Measurements from ENCODE around the gene FHAD1.

FHAD1 gene

GRCh38 chr1:15344380-15344779 is 97.4 kb downstream of the FHAD1 start:
- H3K27ac ChIP-seq (ENCODE audit: low read depth, low read length) = peak overlapping the region; percentile 82
- no peaks in the 10 kb centered on the region for H3K36me3 ChIP-seq (ENCODE audit: control insufficient read depth, insufficient read depth, low read length)
- no peak overlapping the region for H3K9ac ChIP-seq (ENCODE audit: low read length)
- H3K4me1 ChIP-seq (ENCODE audit: control insufficient read depth, insufficient read depth, low read length) = peaks cover 24% of the 10 kb centered on the region
- H3K27me3 ChIP-seq (ENCODE audit: control insufficient read depth, insufficient read depth, low read length) = no peaks in the 10 kb centered on the region
- H3K4me3 ChIP-seq (ENCODE audit: low read length) = no peak overlapping the region

GRCh38 chr1:15344800-15345704 is 98.0 kb downstream of the FHAD1 start:
- Histone ChIP-seq H3K9ac (ENCODE audit: low read length) (no peak overlapping the region), H3K4me1 (ENCODE audit: control insufficient read depth, insufficient read depth, low read length) (peaks cover 24% of the 10 kb centered on the region), H3K27me3 (ENCODE audit: control insufficient read depth, insufficient read depth, low read length) (no peaks in the 10 kb centered on the region), H3K36me3 (ENCODE audit: control insufficient read depth, insufficient read depth, low read length) (no peaks in the 10 kb centered on the region), H3K27ac (ENCODE audit: low read depth, low read length) (peak overlapping the region; percentile 82), H3K4me3 (ENCODE audit: low read length) (no peak overlapping the region)

GRCh38 chr1:15345705-15346345 is 98.8 kb downstream of the FHAD1 start:
- H3K9ac ChIP-seq (ENCODE audit: low read length) = no peak overlapping the region
- peaks cover 24% of the 10 kb centered on the region for H3K4me1 ChIP-seq (ENCODE audit: control insufficient read depth, insufficient read depth, low read length)
- no peaks in the 10 kb centered on the region for H3K36me3 ChIP-seq (ENCODE audit: control insufficient read depth, insufficient read depth, low read length)
- no peak overlapping the region for H3K27ac ChIP-seq (ENCODE audit: low read depth, low read length)
- H3K4me3 ChIP-seq (ENCODE audit: low read length) = no peak overlapping the region
- H3K27me3 ChIP-seq (ENCODE audit: control insufficient read depth, insufficient read depth, low read length) = no peaks in the 10 kb centered on the region

- Histone ChIP-seq H3K9ac (ENCODE audit: low read length) (no peak overlapping the region), H3K4me3 (ENCODE audit: low read length) (no peak overlapping the region), H3K27me3 (ENCODE audit: control insufficient read depth, insufficient read depth, low read length) (no peaks in the 10 kb centered on the region), H3K36me3 (ENCODE audit: control insufficient read depth, insufficient read depth, low read length) (no peaks in the 10 kb centered on the region), H3K27ac (ENCODE audit: low read depth, low read length) (no peak overlapping the region), H3K4me1 (ENCODE audit: control insufficient read depth, insufficient read depth, low read length) (peaks cover 22% of the 10 kb centered on the region)
Measured at GRCh38 chr1:15346346-15347030, 99.5 kb downstream of the FHAD1 start.

- H3K36me3 ChIP-seq (ENCODE audit: control insufficient read depth, insufficient read depth, low read length) = no peaks in the 10 kb centered on the region
- H3K27ac ChIP-seq (ENCODE audit: low read depth, low read length) = no peak overlapping the region
- H3K4me1 ChIP-seq (ENCODE audit: control insufficient read depth, insufficient read depth, low read length) = peaks cover 18% of the 10 kb centered on the region
- H3K27me3 ChIP-seq (ENCODE audit: control insufficient read depth, insufficient read depth, low read length) = no peaks in the 10 kb centered on the region
- H3K4me3 ChIP-seq (ENCODE audit: low read length) = no peak overlapping the region
- H3K9ac ChIP-seq (ENCODE audit: low read length) = no peak overlapping the region
Measured at GRCh38 chr1:15347182-15347581, 100.2 kb downstream of the FHAD1 start.

- no peak overlapping the region for H3K9ac ChIP-seq (ENCODE audit: low read length)
- no peak overlapping the region for H3K27ac ChIP-seq (ENCODE audit: low read depth, low read length)
- no peak overlapping the region for H3K4me3 ChIP-seq (ENCODE audit: low read length)
- H3K36me3 ChIP-seq (ENCODE audit: control insufficient read depth, insufficient read depth, low read length) = no peaks in the 10 kb centered on the region
- H3K27me3 ChIP-seq (ENCODE audit: control insufficient read depth, insufficient read depth, low read length) = no peaks in the 10 kb centered on the region
- peaks cover 9% of the 10 kb centered on the region for H3K4me1 ChIP-seq (ENCODE audit: control insufficient read depth, insufficient read depth, low read length)
Measured at GRCh38 chr1:15348648-15349047, 101.6 kb downstream of the FHAD1 start.

GRCh38 chr1:15349133-15349532 is 102.1 kb downstream of the FHAD1 start:
- H3K27ac ChIP-seq (ENCODE audit: low read depth, low read length) = no peak overlapping the region
- H3K36me3 ChIP-seq (ENCODE audit: control insufficient read depth, insufficient read depth, low read length) = no peaks in the 10 kb centered on the region
- H3K9ac ChIP-seq (ENCODE audit: low read length) = no peak overlapping the region
- H3K27me3 ChIP-seq (ENCODE audit: control insufficient read depth, insufficient read depth, low read length) = no peaks in the 10 kb centered on the region
- peaks cover 7% of the 10 kb centered on the region for H3K4me1 ChIP-seq (ENCODE audit: control insufficient read depth, insufficient read depth, low read length)
- H3K4me3 ChIP-seq (ENCODE audit: low read length) = no peak overlapping the region

GRCh38 chr1:15350151-15350550 is 103.1 kb downstream of the FHAD1 start:
- Histone ChIP-seq H3K9ac (ENCODE audit: low read length) (no peak overlapping the region), H3K27ac (ENCODE audit: low read depth, low read length) (no peak overlapping the region), H3K4me1 (ENCODE audit: control insufficient read depth, insufficient read depth, low read length) (no peaks in the 10 kb centered on the region), H3K36me3 (ENCODE audit: control insufficient read depth, insufficient read depth, low read length) (no peaks in the 10 kb centered on the region), H3K27me3 (ENCODE audit: control insufficient read depth, insufficient read depth, low read length) (no peaks in the 10 kb centered on the region), H3K4me3 (ENCODE audit: low read length) (no peak overlapping the region)

- Histone ChIP-seq H3K9ac (ENCODE audit: low read length) (no peak overlapping the region), H3K36me3 (ENCODE audit: control insufficient read depth, insufficient read depth, low read length) (no peaks in the 10 kb centered on the region), H3K4me1 (ENCODE audit: control insufficient read depth, insufficient read depth, low read length) (no peaks in the 10 kb centered on the region), H3K27ac (ENCODE audit: low read depth, low read length) (no peak overlapping the region), H3K27me3 (ENCODE audit: control insufficient read depth, insufficient read depth, low read length) (no peaks in the 10 kb centered on the region), H3K4me3 (ENCODE audit: low read length) (no peak overlapping the region)
Measured at GRCh38 chr1:15350551-15351200, 103.7 kb downstream of the FHAD1 start.

GRCh38 chr1:15351310-15351709 is 104.3 kb downstream of the FHAD1 start:
- Histone ChIP-seq H3K27ac (ENCODE audit: low read depth, low read length) (no peak overlapping the region), H3K36me3 (ENCODE audit: control insufficient read depth, insufficient read depth, low read length) (no peaks in the 10 kb centered on the region), H3K4me3 (ENCODE audit: low read length) (no peak overlapping the region), H3K27me3 (ENCODE audit: control insufficient read depth, insufficient read depth, low read length) (no peaks in the 10 kb centered on the region), H3K9ac (ENCODE audit: low read length) (no peak overlapping the region), H3K4me1 (ENCODE audit: control insufficient read depth, insufficient read depth, low read length) (no peaks in the 10 kb centered on the region)

GRCh38 chr1:15352128-15352957 is 105.3 kb downstream of the FHAD1 start:
- no peak overlapping the region for H3K27ac ChIP-seq (ENCODE audit: low read depth, low read length)
- H3K4me1 ChIP-seq (ENCODE audit: control insufficient read depth, insufficient read depth, low read length) = no peaks in the 10 kb centered on the region
- H3K27me3 ChIP-seq (ENCODE audit: control insufficient read depth, insufficient read depth, low read length) = no peaks in the 10 kb centered on the region
- H3K4me3 ChIP-seq (ENCODE audit: low read length) = no peak overlapping the region
- H3K9ac ChIP-seq (ENCODE audit: low read length) = no peak overlapping the region
- H3K36me3 ChIP-seq (ENCODE audit: control insufficient read depth, insufficient read depth, low read length) = no peaks in the 10 kb centered on the region

All from rectal smooth muscle tissue (tissue), 1 donor.